ENCODE data around the gene EIF4G3.

DNA sequence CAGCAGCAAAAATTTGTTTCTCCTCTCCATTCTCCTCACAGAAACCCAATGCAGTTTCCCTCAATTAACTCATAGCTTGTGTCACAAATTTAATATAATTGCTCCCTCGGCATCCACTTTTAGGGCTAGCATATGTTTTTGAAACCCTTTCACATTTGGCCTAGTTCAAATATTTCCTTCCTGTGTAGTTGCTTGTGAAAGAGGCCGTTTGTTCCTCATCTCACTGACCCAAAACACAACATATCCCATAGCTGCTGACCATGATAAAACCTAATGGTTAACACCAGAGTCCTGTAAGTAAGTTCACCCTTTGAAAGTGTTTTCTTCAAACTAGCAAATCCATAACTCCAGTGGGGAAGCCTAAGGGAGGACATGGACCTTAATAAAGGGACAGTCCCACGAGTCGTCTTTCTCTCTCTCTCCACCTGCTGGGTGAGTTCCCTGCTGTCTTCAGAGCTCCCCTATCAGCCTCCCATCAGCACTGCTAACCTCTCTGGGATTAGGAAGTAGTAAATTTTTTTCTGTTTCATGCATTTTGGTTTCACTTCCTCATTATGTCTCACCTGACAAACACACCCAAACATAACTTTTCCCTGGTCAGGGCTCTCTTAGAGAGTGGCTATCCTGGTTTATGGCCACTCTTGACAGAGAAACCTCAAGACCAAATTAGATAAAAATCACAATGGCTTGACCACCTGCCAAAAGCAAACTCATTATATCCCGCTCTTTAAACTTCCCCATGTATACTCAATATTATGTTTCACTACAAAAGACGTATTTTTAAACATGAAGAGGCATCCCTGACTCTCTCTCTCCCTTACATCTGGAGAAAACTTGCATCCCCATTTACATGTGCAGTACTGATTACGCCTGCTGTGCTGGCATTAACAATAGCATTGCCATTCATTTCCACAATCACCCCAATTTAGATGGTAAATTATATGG, 211.9 kb downstream of the EIF4G3 start:
- no peak for TF ChIP-seq CTCF (conservative IDR thresholded peaks at IDR 0.05 in 1 of 2, IDR thresholded peaks at IDR 0.05 in 1 of 2; ENCODE audit: extremely low read depth in 1 of 2, insufficient read depth in 1 of 2, low read depth in 1 of 2, low read length in 2 of 2)
- no peak for TF ChIP-seq EZH2 (IDR thresholded peaks at IDR 0.05; ENCODE audit: borderline replicate concordance, low read length)
